NCI-H2196 treated with DMSO at 0.1 percent for 48 hours (cell line): ENCODE data around the gene C1S.
"Not testable (repeated sequence)": the region's sequence is repeated elsewhere in the genome, so short reads cannot be mapped to it uniquely, and the experiment has no call there.

Source experiments
- DNase-seq: peaks from one replicate; lab custom pipeline; 2025; ENCODE audit not compliant: unreplicated experiment; lab: John Stamatoyannopoulos, UW

Gene C1S

DNA sequence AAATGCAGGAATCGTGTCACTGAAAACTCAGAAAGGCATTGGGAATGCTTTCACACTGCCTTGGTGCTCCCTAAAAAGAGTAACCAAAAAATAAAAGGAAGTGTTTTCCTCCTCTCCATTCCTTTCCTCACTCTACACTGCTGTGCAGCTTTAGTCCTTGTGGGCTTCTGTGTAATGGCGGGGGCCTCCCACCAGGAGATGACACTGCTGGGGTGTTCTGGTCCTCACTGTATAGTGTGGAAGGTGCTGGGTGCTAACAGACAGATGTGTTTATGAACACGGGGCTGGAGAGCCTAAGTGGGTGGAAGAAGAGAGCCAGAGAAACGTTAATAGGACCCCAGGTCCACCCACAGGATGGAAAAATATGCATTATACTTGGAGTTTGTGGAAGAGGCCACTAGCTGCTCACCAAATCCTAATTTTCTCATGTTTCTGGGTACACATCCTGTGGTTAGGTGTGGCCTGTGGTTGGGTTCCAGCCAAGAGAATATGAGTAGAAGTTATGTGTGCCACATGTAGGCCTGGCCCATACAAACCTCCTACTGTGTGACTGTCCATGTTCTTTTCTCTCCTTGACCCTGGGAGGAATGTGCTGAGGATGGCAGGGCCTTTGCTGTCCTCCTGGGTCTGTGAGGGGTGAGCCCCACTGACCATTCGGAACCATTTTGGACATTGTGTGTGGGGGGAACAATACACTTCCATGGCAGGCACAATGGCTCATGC is 14.0 kb upstream of the C1S start:
- no peak for DNase-seq

DNA sequence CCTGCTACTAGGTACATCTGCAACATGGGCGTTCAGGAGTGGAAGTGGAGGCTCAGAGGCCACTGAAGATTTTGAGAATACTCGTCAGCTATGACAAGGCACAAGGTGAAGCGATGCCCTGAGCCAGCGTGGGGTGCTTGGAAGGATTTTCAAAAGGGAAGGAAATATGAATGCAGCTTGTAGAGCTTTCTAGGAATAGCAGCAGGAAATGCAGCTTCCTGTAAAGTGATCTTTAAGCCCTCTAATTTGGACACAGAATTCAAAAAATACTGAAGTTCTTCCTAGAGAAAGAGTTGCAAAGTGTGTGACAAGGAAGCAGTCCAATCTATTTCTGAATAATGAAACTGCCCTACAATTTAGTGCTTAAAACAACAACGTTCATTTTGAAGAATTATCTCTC is 13.2 kb upstream of the C1S start:
- DNase-seq = no peak

DNA sequence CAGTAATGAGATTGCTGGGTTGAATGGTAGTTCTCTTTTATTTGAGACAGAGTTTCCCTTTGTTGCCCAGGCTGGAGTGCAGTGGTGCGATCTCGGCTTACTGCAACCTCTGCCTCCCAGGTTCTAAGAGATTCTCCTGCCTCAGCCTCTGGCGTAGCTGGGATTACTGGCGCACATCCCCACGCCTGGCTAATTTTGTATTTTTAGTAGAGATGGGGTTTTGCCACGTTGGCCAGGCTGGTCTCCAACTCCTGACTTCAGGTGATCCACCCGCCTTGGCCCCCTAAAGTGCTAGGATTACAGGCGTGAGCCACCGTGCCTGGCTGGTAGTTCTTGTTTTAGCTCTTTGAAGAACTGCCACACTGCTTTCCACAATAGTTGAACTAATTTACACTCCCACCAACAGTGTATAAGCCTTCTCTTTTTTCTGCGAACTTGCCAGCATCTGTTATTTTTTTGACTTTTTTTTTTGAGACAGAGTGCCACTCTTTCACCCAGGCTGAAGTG is 11.0 kb upstream of the C1S start:
- DNase-seq = not testable (repeated sequence)

- not testable (repeated sequence) for DNase-seq
Measured at GRCh38 chr12:7049973-7050372, 10.5 kb upstream of the C1S start.

GRCh38 chr12:7054925-7055324 is 5.6 kb upstream of the C1S start:
- DNase-seq = no peak

DNA sequence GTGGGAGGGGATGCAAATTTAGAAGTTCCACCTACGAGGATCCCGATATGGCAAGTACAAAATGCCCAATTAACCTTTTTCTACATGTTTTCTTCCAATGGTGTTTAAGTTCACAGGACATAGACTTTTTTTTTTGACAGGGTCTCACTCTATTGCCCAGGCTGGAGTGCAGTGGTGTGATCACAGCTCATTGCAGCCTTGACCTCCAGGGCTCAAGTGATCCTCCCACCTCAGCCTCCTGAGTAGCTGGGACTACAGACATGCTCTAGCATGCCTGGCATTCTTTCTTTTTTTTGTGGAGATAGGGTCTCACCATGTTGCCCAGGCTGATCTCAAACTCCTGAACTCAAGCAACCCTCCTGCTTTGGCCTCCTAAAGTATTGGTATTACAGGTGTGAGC is 4.8 kb upstream of the C1S start:
- DNase-seq = not testable (repeated sequence)

- no peak for DNase-seq
Measured at GRCh38 chr12:7058163-7058845, 2.2 kb upstream of the C1S start.

- no peak for DNase-seq
Measured at GRCh38 chr12:7058850-7059395, 1.6 kb upstream of the C1S start.

- DNase-seq = no peak
Measured at GRCh38 chr12:7059780-7060179, 738 bp upstream of the C1S start.

- DNase-seq = no peak
Measured at GRCh38 chr12:7061138-7061537, 620 bp downstream of the C1S start.

- no peak for DNase-seq
Measured at GRCh38 chr12:7061596-7061995, 1.1 kb downstream of the C1S start.

DNA sequence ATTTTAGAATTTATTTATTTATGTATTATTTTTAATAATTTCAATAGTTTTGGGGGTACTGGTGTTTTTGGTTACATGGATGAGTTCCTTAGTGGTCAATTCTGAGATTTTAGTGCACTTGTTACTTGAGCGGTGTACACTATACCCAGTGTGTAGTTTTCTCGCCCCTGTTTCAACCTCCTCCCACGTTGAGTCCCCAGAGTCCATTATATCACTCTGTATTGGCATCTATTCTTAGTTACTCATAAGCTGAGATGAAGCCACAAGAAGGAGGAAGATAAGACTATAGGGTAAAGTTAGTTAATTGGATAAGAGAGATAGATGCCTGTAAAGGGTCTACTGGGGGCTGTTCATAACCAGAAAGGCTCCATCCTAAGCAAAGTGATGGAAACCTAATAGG is 4.0 kb downstream of the C1S start:
- DNase-seq = no peak

- no peak for DNase-seq
Measured at GRCh38 chr12:7065073-7065623, 4.6 kb downstream of the C1S start.

GRCh38 chr12:7066596-7066995 is 6.1 kb downstream of the C1S start:
- no peak for DNase-seq

DNA sequence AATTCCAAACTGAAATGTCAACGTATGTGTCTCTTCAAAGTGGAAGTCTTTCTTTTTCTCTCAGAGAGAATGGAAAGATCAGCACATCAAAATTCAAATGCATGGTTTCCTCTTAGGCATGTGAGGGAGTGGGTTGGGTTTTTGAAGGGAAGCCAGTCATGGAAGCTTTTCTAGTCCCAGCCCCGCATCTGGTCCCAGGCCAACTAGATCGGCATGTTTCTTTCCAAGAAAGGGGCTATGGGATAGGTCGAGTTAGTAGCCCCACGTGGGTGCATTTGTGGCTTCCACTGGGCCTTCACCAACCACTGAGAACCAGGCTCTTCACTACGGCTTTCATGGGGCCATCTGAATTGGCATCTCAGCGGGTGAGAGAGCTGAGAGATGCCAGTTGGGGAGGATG is 6.6 kb downstream of the C1S start:
- no peak for DNase-seq

- no peak for DNase-seq
Measured at GRCh38 chr12:7068240-7068993, 7.9 kb downstream of the C1S start.

GRCh38 chr12:7068994-7069346 is 8.5 kb downstream of the C1S start:
- DNase-seq = no peak

- DNase-seq = no peak
Measured at GRCh38 chr12:7069386-7069785, 8.9 kb downstream of the C1S start.

- DNase-seq = no peak
Measured at GRCh38 chr12:7072035-7072434, 11.5 kb downstream of the C1S start.

- DNase-seq = no peak
Measured at GRCh38 chr12:7072554-7072953, 12.0 kb downstream of the C1S start.

GRCh38 chr12:7073946-7074345 is 13.4 kb downstream of the C1S start:
- no peak for DNase-seq
